WERI-Rb-1 (cell line): ENCODE measurements around the gene NPTXR.
A peak's percentile ranks its signal among the peaks of the same experiment; 100 is the strongest.

Experiments used
- DNase-seq: peaks from one replicate; pipeline ENCODE4 v3.0.0-alpha.2; 2020
- H3K27ac ChIP-seq: fragments of 250-450 bp; sonication (Bioruptor Pico); 2 replicates; pipeline ENCODE4 v1.5.1; 2020; ENCODE audit warnings: mild to moderate bottlenecking, moderate library complexity
- H3K27me3 ChIP-seq: fragments of 250-450 bp; sonication (Bioruptor Pico); 2 replicates; pipeline ENCODE4 v1.5.1; 2021; ENCODE audit warnings: mild to moderate bottlenecking, low read depth, moderate library complexity; ENCODE audit not compliant: insufficient read depth, severe bottlenecking
- H3K36me3 ChIP-seq: fragments of 250-450 bp; sonication (Bioruptor Pico); 2 replicates; pipeline ENCODE4 v1.5.1; 2020; ENCODE audit warnings: mild to moderate bottlenecking, moderate library complexity
- H3K4me3 ChIP-seq: 2 replicates; pipeline ENCODE4 v1.5.1; 2011; ENCODE audit warnings: low read depth, mild to moderate bottlenecking, control low read depth, low read length
- H3K9me3 ChIP-seq: fragments of 250-450 bp; sonication (Bioruptor Pico); 2 replicates; pipeline ENCODE4 v1.5.1; 2021; ENCODE audit warnings: mild to moderate bottlenecking, moderate library complexity; ENCODE audit not compliant: severe bottlenecking
- CTCF ChIP-seq: IDR thresholded peaks from 2 replicates; pipeline ENCODE4 v1.5.1; 2011; ENCODE audit warnings: low read depth, mild to moderate bottlenecking, control low read depth, inconsistent platforms, low read length

The NPTXR gene

GRCh38 chr22:38864361-38865191 is 20.7 kb upstream of the NPTXR start:
- TF ChIP-seq CTCF = no peak
- H3K4me3 ChIP-seq = no peak overlapping the region
- peaks cover 45% of the 10 kb centered on the region for H3K36me3 ChIP-seq
- no peak overlapping the region for H3K27ac ChIP-seq
- H3K9me3 ChIP-seq = no peaks in the 10 kb centered on the region
- DNase-seq = peak; percentile 5
- H3K27me3 ChIP-seq = no peaks in the 10 kb centered on the region

GRCh38 chr22:38863531-38864131 is 19.8 kb upstream of the NPTXR start:
- Histone ChIP-seq H3K36me3 (peaks cover 36% of the 10 kb centered on the region), H3K27me3 (no peaks in the 10 kb centered on the region), H3K4me3 (no peak overlapping the region), H3K9me3 (no peaks in the 10 kb centered on the region), H3K27ac (no peak overlapping the region)
- no peak for DNase-seq
- TF ChIP-seq CTCF = no peak

DNA sequence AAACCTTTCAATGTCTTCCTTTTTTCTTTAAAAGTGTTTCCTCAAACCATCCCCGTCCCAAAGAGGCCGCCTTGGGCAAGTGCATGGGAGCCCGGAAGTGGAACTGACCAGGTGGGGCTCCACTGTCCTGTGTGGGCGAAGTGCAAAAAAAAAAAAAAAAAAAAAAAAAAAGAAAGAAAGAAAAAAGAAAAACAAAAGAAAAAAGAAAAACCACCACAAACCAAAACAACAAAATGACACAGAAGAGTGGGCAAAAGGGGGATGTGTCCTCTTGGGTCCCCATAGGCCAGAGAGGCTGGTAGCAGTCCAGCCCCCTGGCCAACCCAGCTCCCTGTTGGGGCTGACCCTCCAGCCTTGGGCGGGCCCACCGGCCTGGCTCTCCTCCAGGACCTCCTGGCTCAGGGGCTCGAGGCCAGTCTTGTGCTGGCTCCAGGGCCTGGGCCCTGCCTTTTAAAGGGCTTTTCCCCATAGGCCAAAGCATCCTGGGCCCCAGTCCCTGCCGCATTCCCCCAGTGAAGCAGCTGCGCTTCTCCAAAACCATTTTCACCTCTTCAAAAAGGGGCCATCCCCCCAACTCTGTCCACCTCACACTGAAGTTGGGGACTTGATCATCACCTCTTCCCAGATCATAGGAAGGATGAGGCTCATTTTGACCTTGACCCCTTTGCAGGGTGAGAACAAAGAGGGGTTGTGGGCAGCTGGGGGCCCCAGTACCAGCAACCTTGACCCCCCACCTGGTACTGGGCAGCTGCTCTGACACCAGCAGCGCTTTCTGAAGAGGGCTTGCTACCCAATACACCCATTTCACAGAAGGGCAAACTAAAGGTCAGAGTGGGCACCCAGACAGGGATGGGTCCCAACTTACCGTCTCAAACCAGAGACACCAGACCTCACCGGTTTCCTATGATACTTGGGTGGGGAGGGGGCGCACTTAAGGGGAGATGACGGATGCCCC is 18.8 kb upstream of the NPTXR start:
- DNase-seq = no peak
- H3K27me3 ChIP-seq = no peaks in the 10 kb centered on the region
- H3K9me3 ChIP-seq = no peaks in the 10 kb centered on the region
- peaks cover 26% of the 10 kb centered on the region for H3K36me3 ChIP-seq
- no peak overlapping the region for H3K27ac ChIP-seq
- no peak for TF ChIP-seq CTCF
- H3K4me3 ChIP-seq = no peak overlapping the region

DNA sequence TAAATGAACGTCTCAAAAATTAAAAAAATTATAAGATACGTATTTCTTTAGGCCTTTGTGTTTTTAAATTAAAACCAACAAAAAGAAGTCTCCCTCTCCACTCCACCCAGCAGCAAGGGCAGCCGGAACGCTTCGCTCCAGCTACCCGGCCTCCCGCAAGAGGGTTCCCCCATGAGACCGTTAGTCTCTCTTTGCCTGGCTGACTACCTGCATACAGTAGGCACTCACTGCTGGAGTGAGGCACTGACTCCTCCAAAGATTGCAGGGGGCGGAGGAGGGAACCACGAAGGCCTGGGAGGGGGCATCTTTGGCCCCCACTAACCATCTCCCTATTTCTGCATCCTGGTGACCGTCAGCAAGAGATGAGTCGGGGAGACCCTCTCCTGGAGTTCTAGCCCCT is 18.1 kb upstream of the NPTXR start:
- DNase-seq = no peak
- H3K9me3 ChIP-seq = no peaks in the 10 kb centered on the region
- H3K27me3 ChIP-seq = no peaks in the 10 kb centered on the region
- H3K4me3 ChIP-seq = no peak overlapping the region
- TF ChIP-seq CTCF = no peak
- no peak overlapping the region for H3K27ac ChIP-seq
- peaks cover 20% of the 10 kb centered on the region for H3K36me3 ChIP-seq

- H3K36me3 ChIP-seq = peaks cover 20% of the 10 kb centered on the region
- H3K27ac ChIP-seq = no peak overlapping the region
- DNase-seq = no peak
- no peak overlapping the region for H3K4me3 ChIP-seq
- no peaks in the 10 kb centered on the region for H3K9me3 ChIP-seq
- peak; percentile 11; the same call in 1 of the 2 replicates for TF ChIP-seq CTCF
- H3K27me3 ChIP-seq = no peaks in the 10 kb centered on the region
Measured at GRCh38 chr22:38861170-38861876, 17.5 kb upstream of the NPTXR start.
